WTC11 (cell line): ENCODE measurements around the gene KIF14. TPM values are rescaled to one million over a fixed set of nuclear protein-coding genes. Genes with fewer than 3 reads are reported as not detected.

Experiments used
- ATAC-seq: fragments of 200-7000 bp; cut with Tn5 transposase; 2 replicates; pipeline ENCODE4 v1.10.0; 2021; ENCODE audit warnings: mild to moderate bottlenecking, moderate library complexity
- CTCF ChIA-PET: fragments of 300-600 bp; sonication (Branson Sonifier 250); formaldehyde crosslinking; loops from one replicate; lab custom pipeline; 2021; ENCODE audit warnings: antibody characterized with exemption; lab: Charles Lee
- POLR2A ChIA-PET: fragments of 350-600 bp; sonication (Branson Sonifier 250); formaldehyde crosslinking; loops from one replicate; lab custom pipeline; 2021; ENCODE audit warnings: antibody characterized with exemption; lab: Charles Lee
- DNase-seq: peaks from one replicate; pipeline ENCODE4 v3.0.0; 2021; ENCODE audit warnings: low spot score
- H3K27ac Mint-ChIP-seq: 2 replicates; pipeline ENCODE4 v1.8.0; 2021; ENCODE audit warnings: mixed read lengths
- H3K27me3 Mint-ChIP-seq: 2 replicates; pipeline ENCODE4 v1.8.0; 2021; ENCODE audit warnings: low read depth, mild to moderate bottlenecking, moderate library complexity, mixed read lengths
- H3K36me3 Mint-ChIP-seq: 2 replicates; pipeline ENCODE4 v1.8.0; 2021; ENCODE audit warnings: mixed read lengths
- H3K4me1 Mint-ChIP-seq: 2 replicates; pipeline ENCODE4 v1.8.0; 2022; ENCODE audit warnings: mixed read lengths
- H3K4me3 Mint-ChIP-seq: 2 replicates; pipeline ENCODE4 v1.8.0; 2021; ENCODE audit warnings: mild to moderate bottlenecking, moderate library complexity, mixed read lengths
- H3K9me3 Mint-ChIP-seq: 2 replicates; pipeline ENCODE4 v1.8.0; 2021; ENCODE audit warnings: mixed read lengths
- AFF4 ChIP-seq: sonication (generic); formaldehyde crosslinking; IDR thresholded peaks from 2 replicates; pipeline ENCODE4 v1.8.1; 2023; ENCODE audit warnings: mild to moderate bottlenecking, missing genetic modification reagents, borderline replicate concordance
- E2F5 ChIP-seq: sonication (generic); formaldehyde crosslinking; IDR thresholded peaks from 2 replicates; pipeline ENCODE4 v1.8.1; 2022; ENCODE audit warnings: mild to moderate bottlenecking, moderate library complexity, missing genetic modification reagents
- FOXK1 ChIP-seq: sonication (generic); formaldehyde crosslinking; IDR thresholded peaks from 2 replicates; pipeline ENCODE4 v1.8.0; 2022; ENCODE audit warnings: mild to moderate bottlenecking, moderate library complexity, missing genetic modification reagents
- FOXP1 ChIP-seq: sonication (generic); formaldehyde crosslinking; IDR thresholded peaks from 2 replicates; pipeline ENCODE4 v1.8.0; 2022; ENCODE audit warnings: missing genetic modification reagents, mild to moderate bottlenecking, moderate library complexity, borderline replicate concordance
- FOXP4 ChIP-seq: sonication (generic); formaldehyde crosslinking; IDR thresholded peaks from 2 replicates; pipeline ENCODE4 v1.8.0; 2022; ENCODE audit warnings: mild to moderate bottlenecking, missing genetic modification reagents
- GABPB1 ChIP-seq: sonication (generic); formaldehyde crosslinking; IDR thresholded peaks from 2 replicates; pipeline ENCODE4 v1.8.1; 2023; ENCODE audit warnings: mild to moderate bottlenecking, missing genetic modification reagents
- IRF1 ChIP-seq: sonication (generic); formaldehyde crosslinking; IDR thresholded peaks from 2 replicates; pipeline ENCODE4 v1.8.0; 2023; ENCODE audit warnings: missing genetic modification reagents
- KAT7 ChIP-seq: sonication (generic); formaldehyde crosslinking; IDR thresholded peaks from 2 replicates; pipeline ENCODE4 v1.8.1; 2023; ENCODE audit warnings: missing genetic modification reagents, mild to moderate bottlenecking, borderline replicate concordance
- NFE2L1 ChIP-seq: sonication (generic); formaldehyde crosslinking; IDR thresholded peaks from 2 replicates; pipeline ENCODE4 v1.8.1; 2023; ENCODE audit warnings: missing genetic modification reagents
- PRDM15 ChIP-seq: sonication (generic); formaldehyde crosslinking; IDR thresholded peaks from 2 replicates; pipeline ENCODE4 v1.8.0; 2022; ENCODE audit warnings: missing genetic modification reagents
- RELA ChIP-seq: sonication (generic); formaldehyde crosslinking; IDR thresholded peaks from 2 replicates; pipeline ENCODE4 v1.8.1; 2022; ENCODE audit warnings: missing genetic modification reagents, mild to moderate bottlenecking, borderline replicate concordance
- SMAD4 ChIP-seq: sonication (generic); formaldehyde crosslinking; IDR thresholded peaks from 2 replicates; pipeline ENCODE4 v1.8.0; 2022; ENCODE audit warnings: mild to moderate bottlenecking, missing genetic modification reagents
- SP1 ChIP-seq: sonication (generic); formaldehyde crosslinking; conservative IDR thresholded peaks from 2 replicates; pipeline ENCODE4 v1.8.1; 2022; ENCODE audit warnings: missing genetic modification reagents
- ZBTB43 ChIP-seq: sonication (generic); formaldehyde crosslinking; IDR thresholded peaks from 2 replicates; pipeline ENCODE4 v1.8.1; 2023; ENCODE audit warnings: mild to moderate bottlenecking, missing genetic modification reagents
- ZNF138 ChIP-seq: sonication (generic); formaldehyde crosslinking; conservative IDR thresholded peaks from 2 replicates; pipeline ENCODE4 v1.8.1; 2022; ENCODE audit warnings: mild to moderate bottlenecking, moderate library complexity, missing genetic modification reagents
- ZNF416 ChIP-seq: fragments of 250-450 bp; sonication (Bioruptor Pico); IDR thresholded peaks from 2 replicates; pipeline ENCODE4 v1.9.0; 2021; ENCODE audit warnings: mild to moderate bottlenecking, inconsistent platforms
- ZNF532 ChIP-seq: fragments of 250-450 bp; sonication (Bioruptor Pico); IDR thresholded peaks from 2 replicates; pipeline ENCODE4 v1.9.0; 2021; ENCODE audit warnings: mild to moderate bottlenecking, borderline replicate concordance
- total RNA-seq: library from RNA; stranded (reverse); gene quantifications from 3 replicates; pipeline ENCODE4 v1.2.3, GENCODE V29; 2021

The KIF14 gene
- total RNA-seq, 1 experiment from 2014 or later: 24.4 TPM

GRCh38 chr1:200669314-200670241, 49.0 kb upstream of the KIF14 start, which contains the start of gene DDX59:
Gene DDX59 (minus strand): TSS chr1:200669907. CDS start chr1:200666740, 3,167 bp downstream.
- H3K4me1 Mint-ChIP-seq: peaks cover 36% of the 10 kb centered on the region
- no peaks in the 10 kb centered on the region for H3K27me3 Mint-ChIP-seq
- CTCF ChIA-PET: interaction anchor here (0.8 to 3.9 kb wide), 6 partner anchors 35 to 221 kb away, joined by 3 to 40 read pairs (median 4); partner anchors contain the start of genes CAMSAP2 and KIF14
- peaks cover 7% of the 10 kb centered on the region for H3K36me3 Mint-ChIP-seq
- ATAC-seq (peak; percentile 88), DNase-seq (peak; percentile 96)
- H3K27ac Mint-ChIP-seq: peak within 1 kb of the TSS; percentile 70
- POLR2A ChIA-PET: interaction anchor here (0.5 to 2.5 kb wide), 7 partner anchors 14 to 231 kb away, joined by 3 to 17 read pairs (median 4); partner anchors contain the start of gene CAMSAP2
- H3K4me3 Mint-ChIP-seq: peak within 1 kb of the TSS; percentile 80
- no peaks in the 10 kb centered on the region for H3K9me3 Mint-ChIP-seq
- TF ChIP-seq RELA (no peak), ZNF416 (CRISPR knock-in tag) (0 out of 2 replicates have a peak, but pooled peaks have one; percentile 13), E2F5 (peak; percentile 85; the same call in 1 of the 2 replicates), FOXP1 (CRISPR knock-in tag) (peak; percentile 76; the same call in 1 of the 2 replicates), FOXK1 (CRISPR knock-in tag) (peak; percentile 68; the same call in 1 of the 2 replicates), KAT7 (0 out of 2 replicates have a peak, but pooled peaks have one; percentile 28), FOXP4 (CRISPR knock-in tag) (peak; percentile 82), SMAD4 (CRISPR knock-in tag) (no peak), ZBTB43 (CRISPR knock-in tag) (peak; percentile 77), SP1 (CRISPR knock-in tag) (peak; percentile 58; the same call in 1 of the 2 replicates), IRF1 (no peak), ZNF532 (0 out of 2 replicates have a peak, but pooled peaks have one; percentile 45), AFF4 (CRISPR knock-in tag) (0 out of 2 replicates have a peak, but pooled peaks have one; percentile 38), NFE2L1 (CRISPR knock-in tag) (0 out of 2 replicates have a peak, but pooled peaks have one; percentile 17), ZNF138 (CRISPR knock-in tag) (no peak), GABPB1 (CRISPR knock-in tag) (peak; percentile 41), PRDM15 (CRISPR knock-in tag) (peak; percentile 97)
